ENCODE results near the gene FAM240B.

The FAM240B gene

DNA sequence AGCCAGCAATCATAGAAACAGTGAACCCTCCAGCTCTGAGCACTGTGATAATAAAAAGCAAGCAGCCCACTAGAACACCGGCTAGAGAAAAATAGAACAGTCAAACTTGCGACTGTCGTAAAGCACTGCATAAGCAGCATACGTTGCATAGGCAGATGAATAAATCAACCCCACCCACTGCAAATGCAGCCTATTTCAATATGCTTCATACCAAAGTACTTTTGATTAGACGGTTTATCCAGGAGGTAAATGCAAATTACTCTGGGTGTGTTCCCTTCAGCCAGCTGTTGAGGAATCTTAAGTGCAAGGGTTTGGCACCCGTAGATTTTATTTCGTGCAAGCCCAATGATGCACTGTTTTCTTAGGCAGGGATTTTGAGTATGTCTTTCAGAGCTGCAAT is 67.4 kb downstream of the FAM240B start:
- TF ChIP-seq, protein P1, sequence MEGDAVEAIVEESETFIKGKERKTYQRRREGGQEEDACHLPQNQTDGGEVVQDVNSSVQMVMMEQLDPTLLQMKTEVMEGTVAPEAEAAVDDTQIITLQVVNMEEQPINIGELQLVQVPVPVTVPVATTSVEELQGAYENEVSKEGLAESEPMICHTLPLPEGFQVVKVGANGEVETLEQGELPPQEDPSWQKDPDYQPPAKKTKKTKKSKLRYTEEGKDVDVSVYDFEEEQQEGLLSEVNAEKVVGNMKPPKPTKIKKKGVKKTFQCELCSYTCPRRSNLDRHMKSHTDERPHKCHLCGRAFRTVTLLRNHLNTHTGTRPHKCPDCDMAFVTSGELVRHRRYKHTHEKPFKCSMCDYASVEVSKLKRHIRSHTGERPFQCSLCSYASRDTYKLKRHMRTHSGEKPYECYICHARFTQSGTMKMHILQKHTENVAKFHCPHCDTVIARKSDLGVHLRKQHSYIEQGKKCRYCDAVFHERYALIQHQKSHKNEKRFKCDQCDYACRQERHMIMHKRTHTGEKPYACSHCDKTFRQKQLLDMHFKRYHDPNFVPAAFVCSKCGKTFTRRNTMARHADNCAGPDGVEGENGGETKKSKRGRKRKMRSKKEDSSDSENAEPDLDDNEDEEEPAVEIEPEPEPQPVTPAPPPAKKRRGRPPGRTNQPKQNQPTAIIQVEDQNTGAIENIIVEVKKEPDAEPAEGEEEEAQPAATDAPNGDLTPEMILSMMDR (conservative IDR thresholded peaks at IDR 0.05; ENCODE audit: low read depth): no peak
- no peak overlapping the region for H3K27ac ChIP-seq
- DNase-seq (ENCODE audit: low spot score): no peak
- ChIA-PET CTCF (no interaction called here), POLR2A (ENCODE audit: low non-redundant PET) (no interaction called here)

DNA sequence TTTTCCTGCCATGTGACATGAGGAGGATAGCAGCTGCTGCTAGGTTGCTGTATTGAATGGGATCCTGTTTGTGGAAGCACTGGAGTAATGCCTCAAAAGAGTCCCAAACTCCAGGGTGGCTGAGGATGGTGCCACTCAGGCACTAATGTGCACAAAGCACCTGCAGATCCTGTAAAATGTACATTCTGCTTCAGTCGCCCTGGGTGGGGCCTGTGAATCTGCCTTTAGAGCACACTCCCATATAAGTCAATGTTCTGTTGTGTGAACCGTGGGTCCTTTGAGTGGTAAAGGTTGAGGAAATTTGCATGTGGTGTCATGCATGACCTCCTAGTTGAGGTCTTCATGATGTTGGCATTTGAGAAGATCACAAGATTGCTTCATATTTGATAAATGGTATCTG is 67.9 kb downstream of the FAM240B start:
- no peak for DNase-seq (ENCODE audit: low spot score)
- CTCF ChIA-PET: no interaction called here
- no peak overlapping the region for H3K27ac ChIP-seq
- TF ChIP-seq, protein P1 (conservative IDR thresholded peaks at IDR 0.05; ENCODE audit: low read depth): no peak
- POLR2A ChIA-PET (ENCODE audit: low non-redundant PET): no interaction called here

DNA sequence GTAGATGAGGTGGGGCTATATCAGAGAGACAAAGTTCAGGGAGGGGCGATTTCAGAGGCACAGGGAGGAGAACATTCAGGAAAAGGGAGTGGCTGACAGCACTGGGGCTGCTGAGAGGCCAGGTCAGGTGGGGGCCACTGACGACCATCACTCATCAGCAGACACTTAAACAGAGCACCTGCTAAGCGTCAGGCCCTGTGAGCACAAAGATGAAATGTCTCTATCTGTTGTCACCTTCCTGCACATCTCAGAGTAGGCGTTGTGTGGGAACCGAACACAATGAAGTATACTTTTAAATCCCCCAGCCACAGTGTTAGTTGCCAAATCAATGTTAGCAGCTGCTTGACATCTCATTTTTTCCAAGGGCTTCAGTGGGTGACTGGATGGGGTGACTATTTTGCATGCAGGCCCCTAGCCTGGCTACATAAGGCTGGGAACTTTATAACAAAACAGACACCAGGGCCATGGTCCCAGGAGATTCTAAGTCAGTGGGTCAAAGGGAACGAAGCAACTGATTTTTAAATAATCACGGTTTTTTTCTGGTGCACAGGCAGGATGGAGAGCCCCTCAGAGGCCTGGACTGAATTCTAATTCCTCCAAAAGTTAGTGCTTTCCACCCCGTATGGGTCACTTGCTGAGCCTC is 68.4 kb downstream of the FAM240B start:
- ChIA-PET POLR2A (ENCODE audit: low non-redundant PET) (no interaction called here), CTCF (no interaction called here)
- no peak for DNase-seq (ENCODE audit: low spot score)
- no peak overlapping the region for H3K27ac ChIP-seq
- TF ChIP-seq, protein P1 (conservative IDR thresholded peaks at IDR 0.05; ENCODE audit: low read depth): no peak

DNA sequence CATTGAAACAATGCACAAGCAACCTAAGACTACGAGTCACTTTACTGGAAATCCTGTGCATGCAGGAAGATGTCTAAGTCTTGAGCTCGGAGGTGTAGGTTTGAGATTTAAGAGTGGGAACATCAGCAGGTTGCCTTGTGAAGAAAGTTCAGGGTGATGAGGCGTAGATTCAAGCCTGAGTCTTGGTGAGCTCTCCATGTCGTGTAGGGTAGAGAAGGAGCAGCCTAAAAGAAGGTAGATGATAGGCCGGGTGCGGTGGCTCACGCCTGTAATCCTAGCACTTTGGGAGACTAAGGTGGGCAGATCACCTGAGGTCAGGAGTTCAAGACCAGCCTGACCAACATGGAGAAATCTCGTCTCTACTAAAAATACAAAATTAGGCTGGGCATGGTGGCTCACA is 69.4 kb downstream of the FAM240B start:
- ChIA-PET CTCF (no interaction called here), POLR2A (ENCODE audit: low non-redundant PET) (no interaction called here)
- TF ChIP-seq, protein P1 (conservative IDR thresholded peaks at IDR 0.05; ENCODE audit: low read depth): no peak
- no peak overlapping the region for H3K27ac ChIP-seq
- no peak for DNase-seq (ENCODE audit: low spot score)

DNA sequence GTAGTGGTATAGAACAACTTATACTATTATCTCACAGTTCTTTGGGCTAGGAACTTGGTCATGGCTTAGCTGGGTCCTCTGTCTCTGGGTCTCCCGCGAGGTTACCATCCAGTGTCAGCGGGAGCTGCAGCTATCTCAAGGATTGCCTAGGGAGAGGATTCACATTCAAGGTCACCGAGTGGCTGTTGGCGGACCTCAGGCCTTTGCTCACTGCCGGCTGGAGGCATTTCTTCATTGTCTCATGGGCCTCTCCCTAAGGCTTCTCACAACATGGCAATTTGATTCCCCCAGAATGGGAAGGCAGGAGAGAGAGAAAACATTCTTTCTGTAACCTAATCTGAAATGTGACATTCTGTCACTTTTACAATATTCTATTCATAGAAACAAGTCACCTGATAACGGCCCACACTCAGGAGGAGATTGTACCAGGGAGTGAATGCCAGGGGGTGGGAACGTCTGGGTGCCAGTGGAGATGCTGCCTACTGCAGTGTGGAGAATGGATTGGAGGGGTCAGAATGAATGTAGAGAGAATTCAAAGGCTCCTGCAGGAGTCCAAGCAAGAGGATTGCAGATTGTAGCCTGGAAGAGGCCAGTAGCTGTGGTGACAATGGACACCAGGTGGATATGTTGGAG is 70.1 kb downstream of the FAM240B start:
- CTCF ChIA-PET: no interaction called here
- POLR2A ChIA-PET (ENCODE audit: low non-redundant PET): no interaction called here
- no peak overlapping the region for H3K27ac ChIP-seq
- no peak for DNase-seq (ENCODE audit: low spot score)
- TF ChIP-seq, protein P1 (conservative IDR thresholded peaks at IDR 0.05; ENCODE audit: low read depth): no peak

DNA sequence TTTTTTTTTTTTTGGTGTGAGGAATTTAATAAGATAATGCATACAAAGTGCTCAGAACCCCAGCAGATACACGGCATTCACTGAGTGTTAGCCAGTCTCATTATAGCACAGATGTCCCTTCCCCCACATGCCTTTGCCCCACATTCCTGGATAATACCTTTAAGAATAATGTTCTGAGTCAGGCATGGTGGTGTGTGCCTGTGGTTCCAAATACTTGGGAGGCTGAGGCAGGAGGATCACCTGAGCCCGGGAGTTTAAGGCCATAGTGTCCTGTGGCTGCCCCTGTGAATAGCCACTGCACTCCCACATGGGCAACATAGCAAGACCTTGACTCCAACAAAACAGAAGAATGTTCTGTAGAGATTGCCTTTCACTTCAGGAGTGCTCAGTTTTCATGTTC is 75.3 kb downstream of the FAM240B start:
- ChIA-PET POLR2A (ENCODE audit: low non-redundant PET) (no interaction called here), CTCF (no interaction called here)
- TF ChIP-seq, protein P1 (conservative IDR thresholded peaks at IDR 0.05; ENCODE audit: low read depth): no peak
- H3K27ac ChIP-seq: no peak overlapping the region
- DNase-seq (ENCODE audit: low spot score): no peak

Data from RWPE1 (cell line).